Measurements from ENCODE around the gene IHH.

IHH gene

DNA sequence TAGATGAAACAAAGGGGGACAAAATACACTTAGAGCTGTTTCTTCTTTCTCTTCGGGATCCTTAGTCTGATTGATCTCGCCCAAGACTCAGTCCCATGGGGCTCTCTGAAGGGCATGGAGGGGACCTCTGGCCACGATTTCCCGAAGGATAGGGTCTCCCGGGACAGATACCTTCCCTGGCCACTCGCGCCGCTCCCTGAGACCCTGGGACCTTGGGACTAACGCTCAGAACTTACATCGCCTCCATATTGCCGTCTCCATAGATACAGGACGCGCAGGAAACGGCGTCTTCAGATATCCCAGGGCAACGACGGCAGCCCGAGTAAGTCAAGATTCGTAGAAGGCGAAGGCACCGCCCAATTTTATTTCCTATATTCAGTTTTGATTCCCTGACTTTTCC, 19.5 kb downstream of the IHH start, which contains the start of gene CFAP65:
CFAP65 (minus strand) TSS at position 265 of the 400 bp plus-strand sequence. CDS start 2,468 bp downstream, outside the sequence.
- DNase-seq (ENCODE audit: low spot score): no peak

DNA sequence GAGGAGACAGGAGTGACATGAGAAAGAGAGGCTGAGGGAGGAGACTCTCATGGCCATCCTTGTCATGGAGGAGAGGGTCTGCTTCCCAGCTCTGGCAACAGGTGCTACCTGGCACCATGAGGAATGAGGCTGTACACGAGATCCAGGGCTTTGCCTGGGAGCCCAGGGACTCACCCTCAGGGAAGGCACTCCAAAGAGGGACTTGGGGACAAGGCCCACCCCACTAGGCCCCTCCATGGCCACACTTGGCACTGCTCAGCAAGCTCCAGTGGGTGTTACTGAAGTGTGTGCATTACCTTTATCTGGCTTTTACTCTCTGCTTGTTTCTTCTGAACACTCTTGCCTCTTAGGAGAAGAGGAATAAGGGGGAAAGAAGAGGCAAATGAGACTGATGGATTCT, 22.1 kb downstream of the IHH start:
- no peak for DNase-seq (ENCODE audit: low spot score)

DNA sequence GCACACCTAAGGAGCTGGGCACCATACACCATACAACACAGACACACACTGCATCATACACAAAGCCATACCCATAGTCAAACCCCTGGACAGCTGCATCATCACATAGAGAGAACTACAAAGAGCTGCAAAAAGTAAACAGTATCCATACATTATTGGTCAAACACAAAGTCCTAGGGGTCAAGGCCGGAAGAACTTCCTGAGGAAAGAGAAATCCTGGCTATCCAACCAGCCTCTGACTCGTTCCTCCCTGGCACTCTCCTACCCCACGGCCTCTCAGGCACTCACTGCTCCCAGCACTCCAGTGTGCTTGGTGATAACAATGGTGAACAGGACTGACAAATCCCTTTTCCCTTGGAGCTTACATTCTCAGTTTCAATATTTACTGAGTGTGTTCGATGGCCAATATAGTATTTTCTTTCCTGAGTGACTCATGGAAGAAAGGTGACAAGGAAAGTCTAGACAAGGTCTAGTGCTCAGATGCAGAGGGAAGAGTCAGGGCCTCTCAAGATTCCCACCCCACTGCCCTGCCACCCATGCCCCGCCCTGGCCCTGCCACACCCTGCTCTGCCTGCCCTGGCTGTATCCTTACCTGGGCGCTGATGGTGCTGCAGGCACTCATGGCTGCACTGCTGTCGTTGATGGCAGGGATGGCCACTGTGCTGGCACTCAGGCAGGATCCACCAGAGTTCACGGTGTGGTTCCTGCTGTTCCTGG, 22.8 kb downstream of the IHH start:
- no peak for DNase-seq (ENCODE audit: low spot score)

DNA sequence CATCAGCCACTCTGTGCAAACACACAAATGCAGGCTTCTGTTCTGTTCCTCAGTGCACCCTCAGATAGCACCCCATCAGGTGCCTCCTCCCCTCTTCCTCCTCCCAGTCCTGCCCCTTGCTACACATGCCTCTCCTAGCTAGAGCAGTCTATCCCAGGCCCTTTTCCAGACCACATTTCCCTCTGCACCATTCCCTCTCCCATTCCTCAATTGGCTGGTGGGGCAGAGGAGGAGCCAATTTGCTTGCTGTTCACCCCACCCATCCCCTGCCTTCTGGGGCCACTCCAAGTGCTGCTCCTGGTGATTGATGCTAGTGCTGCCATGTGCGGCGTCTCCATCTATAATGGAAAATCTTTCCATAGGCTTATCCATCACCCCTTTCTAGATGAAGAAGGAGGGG, 24.8 kb downstream of the IHH start:
- no peak for DNase-seq (ENCODE audit: low spot score)

DNA sequence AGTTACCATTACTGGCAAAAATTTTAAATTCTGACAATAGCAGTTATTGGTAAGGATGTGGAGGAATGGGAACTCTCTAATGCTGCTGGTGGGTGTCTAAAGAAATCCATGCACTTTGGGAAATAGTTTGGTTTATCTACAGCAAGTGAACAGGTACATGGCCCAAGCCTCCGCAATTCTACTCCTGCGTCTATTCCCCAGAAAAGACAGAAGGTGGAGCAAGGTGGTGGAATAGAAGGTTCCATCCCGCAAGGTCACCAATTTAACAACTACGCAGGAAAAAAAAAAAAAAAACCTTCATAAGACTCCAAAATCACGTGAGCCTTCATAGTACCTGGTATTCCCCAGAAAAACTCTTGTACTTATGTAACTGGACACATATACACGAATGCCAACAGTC, 25.9 kb downstream of the IHH start:
- DNase-seq (ENCODE audit: low spot score): no peak

DNA sequence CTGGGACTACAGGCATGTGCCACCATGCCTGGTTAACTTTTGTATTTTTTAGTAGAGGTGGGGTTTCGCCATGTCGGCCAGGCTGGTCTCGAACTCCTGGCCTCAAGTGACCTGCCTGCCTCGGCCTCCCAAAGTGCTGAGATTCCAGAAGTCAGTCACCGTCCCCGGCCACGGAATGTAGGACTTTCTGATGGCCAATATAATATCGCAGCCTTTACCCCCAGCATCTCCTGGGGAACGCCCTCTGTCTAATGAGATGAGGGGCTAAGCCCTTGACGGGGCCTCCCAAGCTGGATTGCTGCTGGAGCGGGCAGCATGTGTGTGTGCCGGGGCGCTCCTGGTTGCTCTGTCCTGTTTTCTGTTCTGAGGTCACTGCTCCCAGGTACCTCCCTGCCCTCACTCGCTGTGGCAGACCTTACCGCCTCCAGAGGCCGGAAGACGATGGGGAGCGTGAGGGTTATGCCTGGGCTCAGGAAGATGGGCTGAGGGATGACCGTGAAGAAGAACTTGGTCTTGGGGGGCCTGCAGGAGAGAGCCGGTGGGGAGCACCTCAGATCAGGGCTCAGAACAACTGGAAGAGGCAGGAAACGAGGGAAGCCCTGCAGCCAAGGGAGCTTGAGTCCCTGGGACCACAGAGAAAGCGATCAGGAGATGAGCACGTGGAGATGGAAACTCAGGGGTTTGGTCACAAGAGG, 28.5 kb downstream of the IHH start:
- DNase-seq (ENCODE audit: low spot score): no peak

DNA sequence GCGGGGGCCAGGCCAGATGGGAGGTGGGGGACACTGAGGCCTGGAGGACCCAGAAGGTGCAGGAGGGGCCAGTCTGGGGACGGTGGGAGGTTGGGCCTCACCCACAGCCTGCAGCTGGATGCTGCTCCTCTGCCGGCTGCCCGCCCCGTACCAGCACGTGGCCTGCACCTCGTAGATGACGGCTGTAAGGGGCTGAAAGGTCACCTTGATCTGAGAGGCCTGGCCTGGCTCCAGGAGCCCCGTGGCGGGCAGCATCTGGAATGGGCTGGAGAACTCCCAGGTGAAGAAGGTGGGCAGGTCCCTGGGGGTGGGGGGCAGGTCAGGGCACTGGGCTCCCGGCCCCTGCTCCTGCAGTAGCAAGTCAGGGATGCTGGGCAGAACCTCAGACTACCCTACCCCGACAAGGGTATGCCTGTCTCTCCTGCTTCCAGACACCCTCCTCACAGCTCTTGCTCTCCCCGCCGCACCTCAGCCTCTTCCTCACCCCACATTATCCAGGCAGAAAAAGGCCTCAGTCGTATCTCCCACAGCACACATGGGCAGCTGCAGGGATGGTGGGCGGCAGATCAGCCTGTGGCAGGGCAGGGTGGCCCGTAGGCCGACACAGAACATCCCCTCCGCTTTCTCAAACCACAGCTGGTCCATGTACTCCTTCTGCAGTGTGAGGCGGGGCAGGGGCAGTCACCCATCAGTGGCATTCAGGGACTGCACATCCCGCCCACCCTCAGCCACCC, 29.5 kb downstream of the IHH start:
- DNase-seq (ENCODE audit: low spot score): no peak

DNA sequence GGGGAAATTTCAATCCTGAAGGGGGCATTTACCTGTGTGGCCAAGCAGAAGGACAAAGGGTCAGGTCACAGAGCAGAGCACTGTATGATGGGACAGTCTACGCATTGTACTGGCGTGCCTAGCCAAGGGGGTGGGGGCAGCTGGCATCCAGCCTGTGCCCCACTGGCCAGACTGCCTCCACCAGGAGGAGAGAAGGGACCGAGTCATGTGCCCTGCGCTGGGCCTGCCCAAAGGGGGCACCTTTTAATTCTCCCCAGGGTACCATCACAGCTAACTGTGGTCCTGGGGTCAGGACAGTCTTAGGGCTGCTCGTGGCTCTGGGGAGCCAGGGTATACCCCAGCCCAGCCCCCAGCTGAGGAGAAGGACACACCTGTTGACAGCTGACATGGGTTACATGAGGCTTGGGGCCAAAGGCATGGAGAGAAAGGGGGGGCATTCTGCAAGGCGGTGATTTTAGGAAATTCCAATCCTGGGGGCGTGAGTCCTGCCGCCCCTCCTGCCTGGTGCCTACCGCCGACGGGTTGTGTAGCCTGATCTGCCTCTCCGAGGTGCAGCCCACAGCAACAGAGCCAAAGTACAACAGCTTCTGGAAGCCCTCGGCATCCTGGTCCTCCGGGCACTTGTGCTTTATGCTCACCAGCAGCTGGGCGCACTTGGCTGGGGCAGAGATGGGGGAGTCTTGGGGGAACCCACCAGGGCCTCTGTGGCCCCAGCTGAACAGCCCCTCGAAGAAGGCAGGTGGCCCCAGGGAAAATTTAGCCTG, 30.4 kb downstream of the IHH start:
- no peak for DNase-seq (ENCODE audit: low spot score)

DNA sequence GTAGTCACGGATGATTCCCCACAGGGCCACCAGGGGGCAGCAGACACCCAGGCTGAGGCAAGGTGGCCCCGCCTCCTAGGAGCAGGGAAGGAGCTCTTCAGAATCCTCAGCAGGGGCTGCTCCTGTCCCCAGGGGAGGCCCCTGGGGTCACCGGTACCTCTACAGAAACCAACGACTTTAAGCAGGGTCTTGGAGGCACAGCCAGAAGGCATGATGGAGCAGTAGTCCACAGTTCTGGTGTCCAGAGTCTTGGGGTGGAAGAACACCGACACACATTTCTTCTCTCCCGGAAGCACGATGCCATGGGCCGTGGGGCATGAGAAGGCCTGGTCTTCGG, 30.9 kb downstream of the IHH start:
- peak; percentile 76 for DNase-seq (ENCODE audit: low spot score)

DNA sequence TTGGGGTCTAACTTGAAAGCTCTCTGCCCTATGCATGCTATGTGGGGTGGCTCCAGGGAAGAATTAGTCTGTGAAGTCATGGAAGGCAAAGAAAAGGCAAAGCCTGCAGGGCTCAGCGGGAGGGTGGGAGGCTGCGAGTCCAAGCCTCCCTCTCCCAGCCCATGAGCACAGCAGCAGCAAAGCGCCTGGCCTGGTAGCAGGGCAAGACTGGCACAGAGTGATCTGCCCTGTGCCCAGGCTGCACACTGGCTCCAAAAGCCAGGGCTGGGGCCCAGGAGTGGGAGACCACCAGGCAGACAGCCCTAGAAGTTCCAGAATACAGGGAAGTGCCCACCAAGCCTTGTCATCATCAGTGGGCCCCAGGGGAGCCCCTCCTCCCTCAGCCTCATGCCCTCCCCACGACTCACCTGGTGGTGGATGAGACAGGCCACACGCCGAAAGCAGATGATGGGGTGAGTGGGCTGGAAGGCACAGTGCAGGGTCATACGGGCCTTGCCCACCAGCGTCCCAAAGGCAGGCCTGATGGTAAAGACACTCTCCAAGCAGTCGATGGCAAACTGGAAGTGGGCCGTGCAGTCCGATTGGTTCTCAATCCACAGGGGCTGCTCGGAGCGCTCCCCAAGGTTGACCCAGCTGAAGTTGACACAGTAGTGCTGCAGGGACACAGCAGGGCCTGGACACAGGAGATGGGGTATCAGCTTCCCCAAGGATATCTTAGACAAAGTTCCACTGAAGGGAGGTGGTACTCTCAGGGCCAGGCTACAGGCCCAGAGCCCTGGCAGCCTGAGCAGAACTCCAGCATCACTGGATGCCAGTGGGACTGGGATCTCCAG, 31.5 kb downstream of the IHH start:
- DNase-seq (ENCODE audit: low spot score): no peak

DNA sequence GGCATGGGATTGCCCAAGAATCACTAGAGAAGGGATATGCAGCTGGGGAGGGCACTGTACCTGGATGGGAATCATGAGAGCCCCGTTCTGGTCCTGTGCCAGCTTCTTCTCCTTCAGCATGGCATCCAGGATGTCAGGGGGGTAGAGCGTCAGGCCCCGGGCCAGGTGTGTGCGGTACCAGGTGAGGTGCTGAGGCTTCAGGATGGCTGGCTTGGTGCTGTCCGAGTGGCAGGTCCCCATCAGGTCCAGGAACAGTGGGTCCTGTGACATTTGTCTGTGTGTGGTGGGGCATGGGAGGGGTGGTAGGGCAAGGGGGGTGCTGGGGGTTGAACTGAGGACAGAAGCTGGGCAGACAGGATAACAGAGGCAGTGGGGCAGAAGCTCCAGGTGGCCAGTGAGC, 32.6 kb downstream of the IHH start:
- no peak for DNase-seq (ENCODE audit: low spot score)

DNA sequence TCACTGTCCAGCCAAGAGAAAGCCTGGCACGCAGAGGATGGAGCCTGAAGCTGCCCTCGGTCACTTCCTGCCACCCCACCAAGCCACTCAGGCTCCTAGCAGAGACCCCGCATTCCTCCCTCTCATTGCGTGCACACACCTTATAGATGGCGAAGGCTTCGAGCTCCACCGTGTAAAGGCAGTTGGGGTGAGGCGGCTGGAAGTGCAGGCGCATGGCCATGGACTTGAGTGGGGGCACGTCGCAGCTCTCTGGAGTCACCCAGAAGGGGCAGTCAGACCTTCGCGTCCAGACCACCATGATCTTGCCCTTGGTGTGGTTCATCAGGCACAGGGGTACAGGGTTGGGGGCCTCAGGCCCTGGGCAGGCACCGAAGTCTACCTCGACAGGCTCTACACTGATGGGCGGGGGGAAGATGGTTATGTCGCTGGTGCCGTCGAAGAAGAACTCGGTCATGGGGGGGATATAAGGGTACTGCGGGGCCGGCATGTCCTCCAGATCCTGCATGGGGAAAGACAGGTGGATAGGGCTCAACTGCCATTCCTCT, 33.1 kb downstream of the IHH start:
- no peak for DNase-seq (ENCODE audit: low spot score)

DNA sequence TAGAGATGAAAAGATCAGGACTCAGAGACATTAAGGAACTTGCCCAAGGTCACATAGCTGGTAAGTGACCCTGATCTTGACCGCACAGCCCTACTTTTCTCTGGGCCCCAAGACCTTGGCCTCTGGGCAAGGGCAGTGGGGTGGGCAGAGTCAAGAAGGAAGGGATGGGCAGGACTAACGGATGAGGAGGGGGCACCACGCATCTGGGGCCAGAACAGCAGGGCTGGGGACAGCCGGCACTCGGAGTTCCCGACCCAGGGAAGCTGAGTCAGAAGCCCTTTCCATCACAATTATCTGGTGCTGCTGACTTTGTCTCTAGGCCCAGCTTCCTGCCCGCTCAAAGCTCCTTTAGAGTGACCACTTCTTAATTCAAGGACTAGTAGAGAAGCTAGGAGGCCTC, 33.8 kb downstream of the IHH start:
- DNase-seq (ENCODE audit: low spot score): no peak

DNA sequence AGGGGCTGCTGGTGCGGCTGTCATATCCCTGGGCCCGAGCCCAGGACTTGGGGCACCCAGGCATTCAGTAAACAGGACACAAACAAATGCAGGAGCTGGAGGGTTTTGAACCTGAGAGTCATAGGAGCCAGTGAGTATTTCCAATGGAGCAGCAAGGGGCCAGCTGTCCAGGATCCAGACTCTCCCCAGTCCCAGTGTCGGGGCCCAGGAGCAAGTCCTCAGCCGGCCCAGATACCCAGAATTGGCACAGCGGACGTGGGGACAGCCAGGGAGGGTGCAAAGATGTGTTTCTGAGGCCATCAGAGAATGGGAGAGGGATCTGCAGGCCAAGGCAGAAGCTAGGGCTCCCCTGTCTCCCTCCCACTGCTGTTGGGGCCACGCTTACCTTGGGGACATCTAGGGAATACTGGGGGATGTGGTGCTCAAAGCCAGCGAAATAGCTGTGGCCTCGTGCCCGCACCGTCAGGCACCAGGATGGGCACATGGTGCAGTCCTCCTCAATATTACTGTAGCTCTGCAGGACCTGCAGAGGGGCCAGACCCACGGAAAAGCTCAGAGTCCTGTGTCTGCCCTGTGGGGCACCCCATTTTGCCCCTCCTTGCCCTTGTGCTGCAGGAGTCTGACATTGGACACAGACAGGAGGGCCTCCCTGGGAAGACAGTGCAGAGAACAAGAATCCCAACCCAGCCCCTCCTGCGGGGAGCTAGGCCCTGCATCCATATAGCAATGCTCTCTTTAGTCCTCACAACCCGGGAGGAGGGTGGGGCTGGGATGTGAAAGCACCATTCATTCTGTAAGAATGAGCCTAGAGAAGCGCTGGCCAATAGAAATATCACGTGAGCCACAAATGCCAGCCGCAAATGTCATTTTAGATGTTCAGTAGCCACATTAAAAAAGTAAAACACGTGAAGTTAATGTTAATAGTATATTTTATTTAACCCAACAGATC, 34.8 kb downstream of the IHH start:
- no peak for DNase-seq (ENCODE audit: low spot score)

DNA sequence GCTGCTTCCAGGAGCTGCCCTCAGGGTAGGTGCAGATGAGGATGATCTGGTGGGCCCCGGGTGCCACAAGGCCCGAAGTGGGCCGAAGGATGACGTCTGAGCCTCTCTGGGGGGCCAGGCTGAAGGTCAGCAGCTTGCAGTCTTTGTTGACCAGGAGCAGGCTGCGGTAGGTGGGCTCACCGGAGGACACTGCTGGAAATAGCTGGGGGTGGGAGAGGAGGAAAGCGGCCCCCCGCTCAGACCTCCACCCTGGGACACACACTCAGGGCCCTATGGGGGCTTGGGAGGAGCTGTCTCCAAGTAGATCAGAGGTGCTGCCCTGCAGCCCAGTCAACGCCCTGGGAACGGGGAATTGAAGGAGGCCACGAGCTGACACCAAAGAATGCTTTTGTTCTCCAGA, 36.7 kb downstream of the IHH start:
- no peak for DNase-seq (ENCODE audit: low spot score)

DNA sequence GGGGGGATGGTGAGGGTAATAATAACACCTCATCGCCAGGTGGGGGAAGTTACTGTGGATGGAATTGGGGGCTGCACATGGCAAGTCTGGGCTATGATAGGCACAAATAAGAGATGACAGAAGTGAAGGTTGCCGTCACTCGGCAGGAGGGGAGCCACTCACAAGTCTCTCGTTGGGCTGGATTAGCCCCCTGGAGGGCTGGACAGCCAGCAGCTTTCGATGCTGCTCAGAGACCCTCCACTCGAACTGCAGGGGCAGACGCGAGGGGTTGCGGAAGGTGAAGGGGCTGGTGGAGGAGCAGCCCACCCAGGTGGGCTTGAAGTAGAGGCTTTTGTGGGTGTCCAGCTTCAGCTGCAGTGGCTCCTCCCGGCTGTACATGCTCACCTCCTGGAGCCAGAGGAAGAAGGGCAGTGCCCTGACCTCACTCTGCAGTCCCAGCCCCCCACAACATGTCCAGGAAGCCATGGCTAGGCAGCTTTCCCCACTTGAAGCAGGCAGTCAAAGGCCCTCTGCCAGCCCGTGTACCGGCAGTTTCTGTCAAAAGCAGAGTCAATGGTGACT, 37.6 kb downstream of the IHH start:
- DNase-seq (ENCODE audit: low spot score): no peak

DNA sequence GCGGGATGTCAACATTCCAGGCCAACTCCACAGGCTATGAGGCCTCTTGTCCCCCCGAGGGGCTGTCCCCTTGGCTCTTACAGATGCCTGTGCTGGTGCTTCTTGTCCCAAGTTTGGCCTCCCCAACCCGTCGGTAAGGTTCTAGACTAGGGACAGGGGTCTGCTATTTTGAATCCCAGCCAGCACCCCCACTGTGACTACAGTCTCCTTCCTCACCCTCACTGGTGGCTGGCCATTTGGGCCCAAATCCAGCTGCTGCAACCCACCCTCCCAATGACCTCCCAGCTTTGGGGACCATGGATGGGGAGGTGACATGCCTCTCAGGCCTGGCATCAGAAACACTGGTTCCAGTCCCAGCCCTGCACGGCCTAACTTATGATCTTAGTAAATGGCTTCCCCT, 38.1 kb downstream of the IHH start:
- no peak for DNase-seq (ENCODE audit: low spot score)

DNA sequence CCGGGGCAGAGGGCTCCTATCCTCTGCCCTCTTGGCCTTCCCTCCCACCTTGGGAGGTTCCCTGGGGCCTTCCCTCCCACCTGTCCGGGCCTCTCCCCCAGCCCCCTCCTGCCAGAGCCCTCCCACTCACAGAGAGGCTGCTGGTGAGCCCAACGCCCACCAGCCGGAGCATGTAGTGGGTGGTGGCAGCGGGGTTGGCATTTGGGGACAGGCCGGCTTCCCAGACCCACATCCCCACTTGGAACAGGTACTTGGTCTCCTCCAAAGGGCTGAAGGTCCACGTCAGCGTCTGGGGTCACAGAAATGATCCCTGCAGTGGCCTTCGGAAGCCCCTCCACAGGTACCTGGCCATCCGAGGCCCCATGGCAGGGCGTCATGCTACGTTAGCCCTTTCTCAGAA, 38.7 kb downstream of the IHH start:
- DNase-seq (ENCODE audit: low spot score): no peak

DNA sequence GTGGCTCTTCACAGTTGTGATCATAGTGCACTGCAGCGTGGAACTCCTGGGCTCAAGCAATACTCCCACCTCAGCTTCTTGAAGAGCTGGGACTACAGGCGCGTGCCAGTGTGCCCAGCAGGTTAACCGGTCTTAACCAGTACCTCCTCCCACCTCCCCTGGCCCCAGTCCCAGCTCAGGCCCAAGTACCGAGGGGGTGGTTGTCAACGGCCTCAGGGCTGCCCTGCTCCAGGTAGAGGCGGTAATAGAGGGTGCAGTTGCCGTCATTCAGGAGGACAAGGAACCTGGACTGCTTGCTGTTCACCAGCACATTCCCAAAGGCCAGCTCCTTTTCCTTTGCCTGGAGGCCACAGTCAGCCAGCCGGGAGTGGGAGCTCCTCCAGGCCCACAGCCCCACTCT, 39.1 kb downstream of the IHH start:
- no peak for DNase-seq (ENCODE audit: low spot score)

Measured in CD4-positive, alpha-beta T cell treated with Interleukin-2 at 100 ng/mL for 4 hours (primary cell).